Fibroblast of villous mesenchyme (primary cell): ENCODE data around the gene DERA. TPM values are rescaled to one million over a fixed set of nuclear protein-coding genes. Genes with fewer than 3 reads are reported as not detected.

Source experiments
- DNase-seq: peaks from one replicate; pipeline ENCODE4 v3.0.0-alpha.2; 2010; ENCODE audit warnings: low read depth
- H3K4me3 ChIP-seq: 2 replicates; pipeline ENCODE4 v1.5.1; 2011; ENCODE audit warnings: low read depth, mild to moderate bottlenecking, low read length
- total RNA-seq: library from RNA; depleted of rRNA; stranded (reverse); fragments of >200 nt; gene quantifications from 2 replicates; pipeline ENCODE4 v1.2.3, GENCODE V29; 2012
- TF ChIP-seq, protein P1 (sequence below): IDR thresholded peaks from 2 replicates; pipeline ENCODE4 v1.5.1; 2012; ENCODE audit warnings: low read depth, mild to moderate bottlenecking, low read length; ENCODE audit not compliant: insufficient read depth

The DERA gene
- total RNA-seq, 1 donor, result 46.2 TPM

DNA sequence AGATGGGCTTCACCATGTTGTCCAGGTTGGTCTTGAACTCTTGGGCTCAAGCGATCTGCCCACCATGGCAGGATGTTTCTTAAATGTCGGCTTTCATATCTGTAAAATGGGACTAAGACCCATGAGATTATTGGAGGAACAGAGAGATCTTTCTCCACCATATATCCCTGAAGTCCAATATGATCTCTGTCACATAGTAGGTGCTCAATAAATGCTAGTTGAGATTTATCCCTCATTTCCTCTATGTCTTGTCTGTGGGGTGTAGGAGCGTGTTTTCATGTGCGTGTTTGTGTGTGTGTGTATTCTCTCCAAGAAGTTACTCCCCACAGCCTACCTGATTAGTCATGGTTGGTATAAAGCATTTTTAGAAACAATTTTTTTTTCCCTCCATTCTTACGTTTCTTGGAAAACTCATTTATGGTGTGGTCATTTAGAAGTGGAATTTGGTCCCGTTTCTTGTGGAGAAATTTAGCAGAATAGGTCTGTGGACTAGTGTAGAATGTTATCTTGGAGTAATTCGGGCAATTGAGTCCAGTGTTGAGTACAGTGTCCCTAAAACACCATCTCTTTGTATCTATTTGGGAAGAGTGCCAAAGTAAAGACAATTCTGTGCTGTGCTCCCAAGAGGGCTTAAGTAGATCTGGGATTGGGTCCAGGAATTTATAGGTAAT, 24.6 kb upstream of the DERA start:
- H3K4me3 ChIP-seq, result no peak overlapping the region
- TF ChIP-seq, protein P1, sequence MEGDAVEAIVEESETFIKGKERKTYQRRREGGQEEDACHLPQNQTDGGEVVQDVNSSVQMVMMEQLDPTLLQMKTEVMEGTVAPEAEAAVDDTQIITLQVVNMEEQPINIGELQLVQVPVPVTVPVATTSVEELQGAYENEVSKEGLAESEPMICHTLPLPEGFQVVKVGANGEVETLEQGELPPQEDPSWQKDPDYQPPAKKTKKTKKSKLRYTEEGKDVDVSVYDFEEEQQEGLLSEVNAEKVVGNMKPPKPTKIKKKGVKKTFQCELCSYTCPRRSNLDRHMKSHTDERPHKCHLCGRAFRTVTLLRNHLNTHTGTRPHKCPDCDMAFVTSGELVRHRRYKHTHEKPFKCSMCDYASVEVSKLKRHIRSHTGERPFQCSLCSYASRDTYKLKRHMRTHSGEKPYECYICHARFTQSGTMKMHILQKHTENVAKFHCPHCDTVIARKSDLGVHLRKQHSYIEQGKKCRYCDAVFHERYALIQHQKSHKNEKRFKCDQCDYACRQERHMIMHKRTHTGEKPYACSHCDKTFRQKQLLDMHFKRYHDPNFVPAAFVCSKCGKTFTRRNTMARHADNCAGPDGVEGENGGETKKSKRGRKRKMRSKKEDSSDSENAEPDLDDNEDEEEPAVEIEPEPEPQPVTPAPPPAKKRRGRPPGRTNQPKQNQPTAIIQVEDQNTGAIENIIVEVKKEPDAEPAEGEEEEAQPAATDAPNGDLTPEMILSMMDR, result no peak
- no peak for DNase-seq

DNA sequence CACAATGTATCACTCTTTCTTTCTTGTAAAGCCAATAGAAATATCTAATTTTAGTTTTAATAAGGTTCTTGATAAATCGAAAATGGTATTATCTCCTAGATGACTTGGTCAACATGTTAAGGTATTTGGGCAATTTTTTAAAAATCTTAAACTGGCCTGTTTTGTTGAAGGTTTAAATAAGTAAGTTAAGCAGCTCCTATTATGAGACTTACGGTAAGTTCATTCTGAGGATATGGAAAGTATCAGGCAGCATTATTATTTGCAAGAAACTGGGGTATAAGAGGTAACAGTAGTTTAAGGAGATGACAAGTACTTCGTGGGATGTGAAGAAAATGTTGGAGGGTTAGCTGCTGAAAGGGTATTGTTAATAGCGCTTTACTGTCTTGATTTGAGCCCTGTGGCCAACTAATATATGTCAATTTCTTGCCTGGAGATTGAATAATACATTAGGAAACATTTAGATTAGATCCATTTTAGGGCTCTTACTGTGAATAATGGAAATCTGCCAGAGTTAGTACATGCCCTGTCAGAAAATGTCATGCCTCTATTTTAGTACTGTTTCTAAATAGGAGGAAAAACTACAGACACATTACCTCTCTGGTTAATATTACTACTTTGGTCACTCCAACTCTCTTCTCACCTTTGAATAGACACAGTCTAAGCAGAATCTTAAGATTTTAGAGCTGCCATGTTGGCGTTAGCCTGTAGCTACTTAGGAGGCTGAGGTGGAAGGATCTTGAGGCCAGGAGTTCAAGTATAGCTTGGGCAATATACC, 23.9 kb upstream of the DERA start:
- H3K4me3 ChIP-seq, result no peak overlapping the region
- TF ChIP-seq, protein P1, result no peak
- no peak for DNase-seq

DNA sequence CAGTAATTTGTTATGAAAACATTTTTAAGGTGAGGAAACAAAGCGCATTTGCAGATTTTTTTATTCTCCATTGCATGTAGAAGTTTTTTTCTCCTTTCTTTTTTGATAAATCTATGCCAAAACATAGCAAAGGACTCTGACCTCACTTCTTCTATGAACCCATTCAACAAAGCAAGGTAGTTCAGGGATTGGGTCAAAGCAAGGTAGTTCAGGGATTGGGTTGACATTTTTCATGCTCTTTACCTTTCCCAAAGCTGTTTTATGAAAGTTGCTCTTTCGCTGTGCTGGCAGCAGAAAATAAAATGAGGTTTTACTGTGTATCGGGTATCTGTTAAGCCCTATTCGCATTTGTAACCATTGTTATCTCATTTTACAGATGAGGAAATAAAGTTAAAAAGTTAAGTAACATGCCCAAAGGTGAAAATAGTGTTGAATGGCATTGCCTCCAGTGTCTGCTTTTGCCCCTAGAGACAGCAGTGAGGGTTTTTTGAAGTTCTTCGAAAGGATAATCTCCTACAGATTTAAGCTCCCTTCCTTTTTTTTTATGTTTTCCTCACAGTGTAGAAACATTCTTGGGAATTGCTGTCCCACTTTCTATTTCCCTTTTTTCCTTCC, 18.4 kb upstream of the DERA start:
- no peak for DNase-seq
- TF ChIP-seq, protein P1, result no peak
- H3K4me3 ChIP-seq, result no peak overlapping the region

DNA sequence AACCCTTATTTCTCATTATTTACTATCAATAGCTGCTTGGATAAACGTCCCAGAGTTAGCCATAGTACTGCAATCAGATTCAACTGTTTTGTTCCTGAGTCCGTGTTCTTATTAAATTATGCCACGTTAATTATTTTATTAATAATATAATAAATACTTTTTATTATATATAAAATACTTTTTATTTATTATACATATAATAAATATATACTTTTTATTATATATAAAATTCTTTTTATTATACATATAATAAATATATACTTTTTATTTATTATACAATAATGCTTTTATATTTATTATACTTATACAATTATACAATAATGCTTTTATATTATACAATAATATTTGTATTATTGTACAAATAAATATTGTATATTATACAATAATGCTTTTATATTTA, 17.9 kb upstream of the DERA start:
- TF ChIP-seq, protein P1, result no peak
- H3K4me3 ChIP-seq, result no peak overlapping the region
- no peak for DNase-seq

DNA sequence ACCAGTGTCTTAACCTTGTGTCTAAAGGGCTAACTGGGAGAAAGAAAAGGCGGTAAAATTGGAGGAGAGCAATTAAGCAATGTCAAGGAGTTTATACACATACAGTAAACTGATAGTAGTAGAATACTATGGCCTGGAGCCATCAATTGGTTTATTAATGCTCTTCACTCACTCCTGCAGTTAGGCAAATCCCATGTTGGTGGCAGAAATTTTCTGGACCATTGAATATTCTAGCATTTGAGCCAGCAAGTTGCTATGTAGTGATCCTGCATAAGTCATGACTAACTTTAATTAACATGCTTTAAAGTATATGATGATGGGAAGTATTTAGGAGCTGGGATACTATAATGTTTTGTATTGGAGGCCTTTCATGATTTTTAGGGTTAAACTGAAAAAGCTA, 14.3 kb upstream of the DERA start:
- H3K4me3 ChIP-seq, result no peak overlapping the region
- DNase-seq, result no peak
- TF ChIP-seq, protein P1, result no peak

DNA sequence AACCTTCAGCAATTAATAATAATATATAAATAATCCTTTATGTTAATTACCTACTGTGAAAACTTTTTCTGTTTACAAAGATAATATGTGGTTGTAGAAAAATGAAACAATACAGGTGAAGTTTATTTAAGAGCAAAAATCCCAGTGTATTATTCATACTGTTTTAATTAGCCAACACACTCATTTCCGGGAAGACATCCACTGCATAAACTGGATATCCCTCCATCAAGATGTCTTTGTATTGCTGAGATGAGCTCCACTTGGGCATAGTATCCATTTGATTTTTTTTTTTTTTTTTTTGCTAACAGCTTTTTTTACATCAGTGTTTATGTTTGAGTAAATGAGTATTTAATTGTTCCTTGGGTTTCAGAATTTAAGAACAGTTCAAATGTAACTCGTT, 13.7 kb upstream of the DERA start:
- no peak for DNase-seq
- H3K4me3 ChIP-seq, result no peak overlapping the region
- TF ChIP-seq, protein P1, result no peak
